HCT116 (cell line): ENCODE measurements around the gene RNH1.

Source experiments
- CTCF ChIP-seq, 3 experiments: fragments of 200-600 bp in 1 of 3; sonication (generic) in 1 of 3; IDR thresholded peaks in 2 of 3; conservative IDR thresholded peaks in 1 of 3; 2 replicates each; pipeline ENCODE4 v1.5.1; 2012 to 2017; ENCODE audit warnings: low read depth in 2 of 3, low read length in 2 of 3, antibody characterized with exemption in 1 of 3, borderline replicate concordance in 1 of 3, control low read depth in 1 of 3, mild to moderate bottlenecking in 1 of 3, mixed read lengths in 1 of 3, mixed run types in 1 of 3, moderate library complexity in 1 of 3; ENCODE audit not compliant: insufficient read depth in 1 of 3
- EZH2phosphoT487 ChIP-seq: fragments of 200-600 bp; IDR thresholded peaks from 2 replicates; pipeline ENCODE4 v1.6.1; 2018; ENCODE audit warnings: antibody characterized with exemption, borderline replicate concordance
- MAX ChIP-seq: IDR thresholded peaks from 2 replicates; pipeline ENCODE4 v1.6.1; 2012
- SP1 ChIP-seq: IDR thresholded peaks from 2 replicates; pipeline ENCODE4 v1.6.1; 2012; ENCODE audit warnings: low read depth
- TF ChIP-seq, protein P1 (sequence below): IDR thresholded peaks from 2 replicates; pipeline ENCODE4 v1.6.1; 2012; ENCODE audit warnings: low read depth

- TF ChIP-seq MAX (no peak), SP1 (no peak), CTCF (IDR thresholded peaks at IDR 0.05 in 2 of 3, conservative IDR thresholded peaks at IDR 0.05 in 1 of 3; ENCODE audit: borderline replicate concordance in 1 of 3, insufficient read depth in 1 of 3, low read depth in 2 of 3, low read length in 2 of 3) (no peak), EZH2phosphoT487 (no peak)
- TF ChIP-seq, protein P1, sequence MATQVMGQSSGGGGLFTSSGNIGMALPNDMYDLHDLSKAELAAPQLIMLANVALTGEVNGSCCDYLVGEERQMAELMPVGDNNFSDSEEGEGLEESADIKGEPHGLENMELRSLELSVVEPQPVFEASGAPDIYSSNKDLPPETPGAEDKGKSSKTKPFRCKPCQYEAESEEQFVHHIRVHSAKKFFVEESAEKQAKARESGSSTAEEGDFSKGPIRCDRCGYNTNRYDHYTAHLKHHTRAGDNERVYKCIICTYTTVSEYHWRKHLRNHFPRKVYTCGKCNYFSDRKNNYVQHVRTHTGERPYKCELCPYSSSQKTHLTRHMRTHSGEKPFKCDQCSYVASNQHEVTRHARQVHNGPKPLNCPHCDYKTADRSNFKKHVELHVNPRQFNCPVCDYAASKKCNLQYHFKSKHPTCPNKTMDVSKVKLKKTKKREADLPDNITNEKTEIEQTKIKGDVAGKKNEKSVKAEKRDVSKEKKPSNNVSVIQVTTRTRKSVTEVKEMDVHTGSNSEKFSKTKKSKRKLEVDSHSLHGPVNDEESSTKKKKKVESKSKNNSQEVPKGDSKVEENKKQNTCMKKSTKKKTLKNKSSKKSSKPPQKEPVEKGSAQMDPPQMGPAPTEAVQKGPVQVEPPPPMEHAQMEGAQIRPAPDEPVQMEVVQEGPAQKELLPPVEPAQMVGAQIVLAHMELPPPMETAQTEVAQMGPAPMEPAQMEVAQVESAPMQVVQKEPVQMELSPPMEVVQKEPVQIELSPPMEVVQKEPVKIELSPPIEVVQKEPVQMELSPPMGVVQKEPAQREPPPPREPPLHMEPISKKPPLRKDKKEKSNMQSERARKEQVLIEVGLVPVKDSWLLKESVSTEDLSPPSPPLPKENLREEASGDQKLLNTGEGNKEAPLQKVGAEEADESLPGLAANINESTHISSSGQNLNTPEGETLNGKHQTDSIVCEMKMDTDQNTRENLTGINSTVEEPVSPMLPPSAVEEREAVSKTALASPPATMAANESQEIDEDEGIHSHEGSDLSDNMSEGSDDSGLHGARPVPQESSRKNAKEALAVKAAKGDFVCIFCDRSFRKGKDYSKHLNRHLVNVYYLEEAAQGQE: no peak
Measured at GRCh38 chr11:551131-551530, 44.1 kb upstream of the RNH1 start.
